Heart right ventricle (tissue), 16 donors: Measurements from ENCODE around the gene DPEP2. TPM values are rescaled to one million over a fixed set of nuclear protein-coding genes. Genes with fewer than 3 reads are reported as not detected.
"Not testable (repeated sequence)": the region's sequence is repeated elsewhere in the genome, so short reads cannot be mapped to it uniquely, and the experiment has no call there.

Experiments
- ATAC-seq, 8 donors: fragments of 200-7000 bp; cut with Tn5 transposase; one replicate each; pipeline ENCODE4 v1.9.1; 2020; ENCODE audit warnings: mild to moderate bottlenecking in 8 of 8, moderate library complexity in 8 of 8, moderate number of reproducible peaks in 1 of 8
- DNase-seq, 2 donors: peaks; one replicate each; pipeline ENCODE4 v3.0.0-alpha.2; 2020
- H3K27ac ChIP-seq, 10 donors: fragments of 200-600 bp; sonication (generic) in 2 of 10; one replicate each; pipeline versions ENCODE4 v1.5.0 to v1.8.0; 2020 to 2022; ENCODE audit warnings: mild to moderate bottlenecking in 3 of 10
- H3K27me3 ChIP-seq, 7 donors: fragments of 200-600 bp; one replicate each; pipeline ENCODE4 v1.8.0; 2021 to 2022; ENCODE audit warnings: mild to moderate bottlenecking in 2 of 7
- H3K36me3 ChIP-seq, 9 donors: fragments of 200-600 bp; sonication (generic) in 1 of 9; one replicate each; pipeline versions ENCODE4 v1.5.0 to v1.8.0; 2020 to 2022; ENCODE audit warnings: mild to moderate bottlenecking in 2 of 9
- H3K4me1 ChIP-seq, 9 donors: fragments of 200-600 bp; sonication (generic) in 1 of 9; one replicate each; pipeline versions ENCODE4 v1.5.0 to v1.8.0; 2020 to 2022; ENCODE audit warnings: mild to moderate bottlenecking in 4 of 9
- H3K4me3 ChIP-seq, 10 donors: fragments of 200-600 bp; sonication (generic) in 2 of 10; one replicate each; pipeline versions ENCODE4 v1.5.0 to v1.8.0; 2020 to 2022; ENCODE audit warnings: mild to moderate bottlenecking in 7 of 10, moderate library complexity in 2 of 10
- H3K9me3 ChIP-seq, 11 donors: fragments of 200-600 bp in 10 of 11; sonication (generic) in 2 of 11; one replicate each; pipeline versions ENCODE4 v1.5.0 to v1.8.0; 2013 to 2022; ENCODE audit warnings: mild to moderate bottlenecking in 2 of 11, control low read depth in 1 of 11, moderate library complexity in 1 of 11
- CTCF ChIP-seq, 9 donors: fragments of 200-600 bp; sonication (generic) in 2 of 9; IDR thresholded peaks; one replicate each; pipeline versions ENCODE4 v1.5.0 to v1.8.0; 2021 to 2022; ENCODE audit warnings: antibody characterized with exemption in 9 of 9, mild to moderate bottlenecking in 5 of 9, moderate library complexity in 1 of 9
- WGBS, 2 donors: extraction: QIAGEN DNeasy Blood & Tissue Kit; methylation state at CpG; one replicate each; pipeline ENCODE4 v1.1.7; 2013; ENCODE audit warnings: inconsistent platforms in 1 of 2; 5-methylcytosine and 5-hydroxymethylcytosine counted together
- intact Hi-C, 10 donors: fragments of 100-400 bp; cut with DNase I; formaldehyde crosslinking; loops; one replicate each; pipeline versions ENCODE4 v1.11.1 to v1.14.2; 2022
- polyA plus RNA-seq, 2 donors: library from polyadenylated mRNA; stranded (reverse); fragments of 200-250 nt; gene quantifications; one replicate each; pipeline ENCODE4 v1.2.3, GENCODE V29; 2013
- total RNA-seq, 10 donors: library from RNA; stranded (reverse); fragmentation: NEBNext Ultra II Directional in 3 of 10; extraction: Animal tissue kit (Norgen Biotek cat#: 25700) in 3 of 10; gene quantifications; one replicate each; pipeline versions ENCODE4 v1.2.1 to v1.2.4, GENCODE V29; 2021 to 2023
- donor health status: Arrhythmogenic right ventricular cardiomyopathy.
- donor health status: ischemic (EF 13 %, LVEDD 7.1; RV severe dilation, severe dysfunction).
- donor health status: healthy with polysubstance abuse.
- donor health status: DM: no; HTN: yes; CAD: no.
- donor health status: DM: no; HTN: no; CAD: no.
- donor health status: ischemic (EF 25% LVEDD 6.9; RV normal size, moderate dysfunction).
- donor health status: ischemic (EF 25% LVEDD 5.7; RV mildly dilated, moderate dysfunction).
- donor health status: healthy.
- donor health status: DM: yes; HTN: yes; CAD: no.
- donor health status: Ischemic cardiomyopathy.
- donor health status: ischemic (EF 35%, LVEDD 5.7; RV mildly dilated, moderate dysfunction).
- donor health status: nonischemic (EF 11% LVEDD 7.7; RV severe dilation, severe dysfunction).
- donor health status: DM: yes; HTN: yes; CAD: no.
- donor health status: PGD.
- donor health status: ischemic (EF 29% LVEDD 5.4; RV normal size, mild dysfunction).
- donor health status: nonischemic (EF 23%, LVEDD 6.1; RV moderate dilation, normal function).

The DPEP2 gene
- total and polyA plus RNA-seq, 12 donors = 1.0 to 6.2 (median 1.6) TPM; not detected in 1

GRCh38 chr16:68013440-68013839 is 14.2 kb upstream of the DPEP2 start:
- Histone ChIP-seq H3K27me3 (no peaks in the 10 kb centered on the region), H3K4me1 (peaks cover 0 to 15% (median 0%) of the 10 kb centered on the region in 9 donors), H3K27ac (peak overlapping the region in 2 of 10 donors; percentile 22 to 82), H3K4me3 (no peak overlapping the region), H3K9me3 (no peaks in the 10 kb centered on the region), H3K36me3 (no peaks in the 10 kb centered on the region)
- intact Hi-C loops = no loop called here
- ATAC-seq = peak in 2 of 8 donors; percentile 37 to 68
- TF ChIP-seq CTCF (IDR thresholded peaks at IDR 0.05) = no peak
- no peak for DNase-seq
- WGBS, 2 donors = 52 to 73% methylated on average over 1 of the region's 1 CpG

- intact Hi-C loops, DNase-seq, H3K9me3 ChIP-seq, H3K4me3 ChIP-seq, H3K36me3 ChIP-seq, ATAC-seq, H3K27ac ChIP-seq, H3K27me3 ChIP-seq: not testable (repeated sequence)
- WGBS, 2 donors = 73 to 84% methylated on average over 4 of the region's 4 CpGs
- peaks cover 0 to 41% (median 0%) of the 10 kb centered on the region in 9 donors for H3K4me1 ChIP-seq
Observed at GRCh38 chr16:68009872-68010271, 10.6 kb upstream of the DPEP2 start.

GRCh38 chr16:68009157-68009735 is 10.0 kb upstream of the DPEP2 start:
- Histone ChIP-seq H3K4me3 (no peak overlapping the region), H3K36me3 (no peaks in the 10 kb centered on the region), H3K27me3 (no peaks in the 10 kb centered on the region), H3K27ac (no peak overlapping the region), H3K4me1 (peaks cover 0 to 47% (median 0%) of the 10 kb centered on the region in 9 donors), H3K9me3 (no peaks in the 10 kb centered on the region)
- 55 to 62% methylated on average over 9 of the region's 9 CpGs for WGBS, 2 donors
- DNase-seq (no peak), ATAC-seq (no peak)
- intact Hi-C loops = no loop called here
- TF ChIP-seq CTCF (IDR thresholded peaks at IDR 0.05) = no peak

GRCh38 chr16:68005786-68006286 is 6.6 kb upstream of the DPEP2 start:
- Histone ChIP-seq H3K4me1 (peaks cover 0 to 40% (median 0%) of the 10 kb centered on the region in 9 donors), H3K36me3 (no peaks in the 10 kb centered on the region), H3K27me3 (no peaks in the 10 kb centered on the region), H3K27ac (peak overlapping the region in 6 of 10 donors; percentile 19 to 93 (median 42)), H3K4me3 (no peak overlapping the region), H3K9me3 (no peaks in the 10 kb centered on the region)
- WGBS, 2 donors = 43 to 45% methylated on average over 6 of the region's 6 CpGs
- no peak for TF ChIP-seq CTCF (IDR thresholded peaks at IDR 0.05)
- ATAC-seq (peak in 7 of 8 donors; percentile 50 to 86 (median 71)), DNase-seq (peak in 1 of 2 donors; percentile 33)
- intact Hi-C loops = no loop called here

- intact Hi-C loops = no loop called here
- 80 to 91% methylated on average over 9 of the region's 9 CpGs for WGBS, 2 donors
- Histone ChIP-seq H3K36me3 (no peaks in the 10 kb centered on the region), H3K4me1 (peaks cover 0 to 46% (median 6%) of the 10 kb centered on the region in 9 donors), H3K27ac (peak overlapping the region in 6 of 10 donors; percentile 19 to 93 (median 42)), H3K9me3 (no peaks in the 10 kb centered on the region), H3K27me3 (no peaks in the 10 kb centered on the region), H3K4me3 (no peak overlapping the region)
- TF ChIP-seq CTCF (IDR thresholded peaks at IDR 0.05) = no peak
- no peak for ATAC-seq
- DNase-seq = no peak
Observed at GRCh38 chr16:68005211-68005610, 5.9 kb upstream of the DPEP2 start.
